ENCODE measurements around the gene MYO1G.

- TF ChIP-seq CTCF (IDR thresholded peaks at IDR 0.05) (no peak), REST (IDR thresholded peaks at IDR 0.05; ENCODE audit: insufficient read depth in 1 of 2, low read depth in 2 of 2, low read length in 1 of 2) (no peak), POLR2AphosphoS5 (IDR thresholded peaks at IDR 0.05; ENCODE audit: low read depth, low read length) (no peak), TCF7L2 (IDR thresholded peaks at IDR 0.05; ENCODE audit: low read depth, low read length) (no peak)
Measured at GRCh38 chr7:44990109-44991023, 11.6 kb upstream of the MYO1G start.
